HG02884 (cell line): ENCODE measurements around the gene CCDC50.

Experiments used
- ATAC-seq: cut with Tn5 transposase; IDR thresholded peaks from one replicate; pipeline ENCODE4 v1.9.1; 2021; ENCODE audit warnings: mild to moderate bottlenecking, moderate library complexity; ENCODE audit not compliant: unreplicated experiment

CCDC50 gene

DNA sequence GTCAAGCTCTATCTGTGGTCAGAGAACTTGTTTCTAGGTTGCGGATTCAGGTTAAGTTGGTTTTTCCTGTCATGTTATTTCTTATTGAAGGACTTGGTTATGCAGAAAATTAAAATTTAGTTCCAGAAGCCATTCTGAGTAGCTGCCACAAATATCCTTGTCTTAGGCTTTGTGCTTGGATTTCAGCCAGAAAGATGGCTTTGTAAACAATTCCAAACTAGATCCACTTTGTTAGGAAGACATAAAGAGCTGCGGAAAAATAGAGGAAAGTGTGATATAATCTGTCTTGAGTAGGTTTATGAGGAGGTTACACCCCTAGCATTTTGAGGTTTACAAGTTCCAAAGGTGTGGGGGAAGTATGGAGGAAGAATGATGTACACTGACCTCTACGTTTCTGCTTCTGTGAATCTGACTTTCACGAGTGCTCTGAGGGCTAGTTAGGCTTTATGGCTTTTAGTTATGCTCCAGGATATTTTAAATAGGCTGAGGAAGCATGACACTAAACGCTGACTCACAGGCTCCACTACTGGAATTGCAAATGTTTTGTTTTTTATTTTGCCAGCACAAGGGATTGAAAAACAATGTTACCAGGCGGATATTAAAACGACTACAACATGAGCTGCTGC is 47.4 kb downstream of the CCDC50 start:
- no peak for ATAC-seq

DNA sequence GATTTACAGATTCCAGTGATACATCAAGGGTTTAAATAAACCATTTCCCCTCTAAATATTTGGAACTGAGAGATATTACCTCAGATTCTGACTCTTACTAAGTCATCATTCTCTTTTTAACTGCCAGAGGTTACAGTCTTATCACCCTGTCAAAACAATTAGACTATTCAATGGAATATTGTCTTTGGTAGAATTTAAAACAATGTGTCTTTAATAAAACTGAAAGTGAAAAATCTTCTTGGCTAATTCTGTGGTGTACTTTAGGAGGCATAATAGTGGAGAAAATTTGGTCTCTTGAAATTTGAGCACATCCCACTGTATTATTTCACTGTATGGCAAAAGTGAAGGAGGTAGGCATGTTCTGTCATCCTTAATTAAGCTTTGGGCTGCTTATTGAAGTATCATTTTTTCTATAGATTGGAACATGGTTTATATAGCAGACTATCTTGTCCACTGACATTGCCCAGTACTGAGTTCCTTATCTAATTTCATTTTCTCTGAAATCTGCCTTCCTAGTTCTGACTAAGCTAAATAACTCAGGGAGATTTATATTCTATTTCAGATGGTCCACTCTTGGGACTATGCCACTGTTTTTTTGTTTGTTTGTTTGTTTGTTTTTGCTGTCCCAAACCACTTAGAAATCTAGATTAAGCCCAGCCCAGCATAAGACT is 49.1 kb downstream of the CCDC50 start:
- no peak for ATAC-seq

DNA sequence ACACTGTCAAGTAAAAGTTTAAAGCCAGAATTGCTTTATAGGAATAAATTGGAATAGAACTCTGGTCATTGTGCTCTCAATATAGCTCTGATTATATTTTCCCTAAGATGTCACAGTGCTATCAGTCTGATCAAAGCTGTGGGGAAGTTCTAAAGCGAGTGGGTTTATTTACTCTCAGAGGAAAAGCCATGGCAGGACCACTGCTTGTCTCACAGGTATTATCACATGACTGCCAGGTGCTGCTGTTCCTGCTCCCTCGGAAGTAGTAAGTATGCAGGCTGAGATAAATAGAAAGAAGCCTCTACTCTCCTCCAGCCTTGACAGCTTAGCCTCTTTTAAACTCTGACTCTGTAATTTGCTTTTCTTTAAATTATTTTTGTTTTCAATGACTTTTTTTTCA is 50.3 kb downstream of the CCDC50 start:
- ATAC-seq, result no peak

DNA sequence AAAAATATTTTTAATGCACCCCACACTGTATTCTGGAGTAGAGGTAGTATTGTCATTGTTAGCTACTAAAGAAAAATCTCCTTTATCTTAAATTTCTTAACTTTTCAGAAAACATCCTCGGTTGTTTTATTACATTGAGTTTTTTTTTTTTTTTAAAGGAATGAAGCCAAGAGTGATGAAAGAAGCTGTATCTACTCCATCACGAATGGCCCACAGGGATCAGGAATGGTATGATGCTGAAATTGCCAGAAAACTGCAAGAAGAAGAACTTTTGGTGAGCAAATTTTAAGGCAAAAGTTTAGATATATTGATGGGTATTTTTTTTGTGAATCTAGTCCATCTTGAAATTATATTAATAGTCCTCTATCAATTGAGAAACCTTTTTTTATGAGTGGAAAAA is 50.8 kb downstream of the CCDC50 start:
- no peak for ATAC-seq

DNA sequence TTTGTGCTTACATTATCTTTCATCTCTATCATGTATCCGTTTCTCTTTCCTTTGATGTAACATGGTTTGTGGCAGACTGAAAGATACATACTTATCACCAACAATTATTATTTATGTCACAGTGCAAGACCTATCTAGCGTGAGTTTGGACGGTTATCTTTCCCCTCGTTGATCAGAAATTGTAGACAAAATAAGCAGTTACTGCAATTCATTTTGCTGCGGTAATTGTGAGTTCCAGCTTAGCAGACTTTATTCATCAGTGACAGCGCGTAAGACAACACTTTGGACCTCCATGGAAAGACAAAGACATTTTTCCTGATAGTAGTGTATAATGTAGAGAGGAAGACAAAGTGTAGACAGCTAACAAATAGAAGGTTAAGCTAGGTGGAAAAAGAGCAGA is 52.1 kb downstream of the CCDC50 start:
- ATAC-seq, result no peak

DNA sequence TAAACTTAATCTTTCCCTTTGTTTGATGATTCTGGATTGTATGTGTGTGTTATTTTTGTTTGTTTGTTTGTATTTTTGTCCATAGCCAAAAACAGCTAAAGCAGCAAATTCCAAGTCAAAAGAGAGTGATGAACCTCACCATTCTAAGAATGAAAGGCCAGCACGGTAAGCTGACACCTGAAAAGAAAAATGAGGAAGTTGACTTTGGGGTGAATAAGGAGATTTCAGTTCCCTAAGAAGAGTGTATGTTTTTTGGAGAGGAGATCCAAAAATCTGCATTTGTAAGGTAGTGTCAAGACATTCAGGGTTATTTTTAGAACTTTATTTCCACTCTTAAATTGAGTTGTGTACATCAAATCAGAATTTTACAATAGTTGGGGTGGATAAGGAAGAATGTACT is 53.5 kb downstream of the CCDC50 start:
- no peak for ATAC-seq

DNA sequence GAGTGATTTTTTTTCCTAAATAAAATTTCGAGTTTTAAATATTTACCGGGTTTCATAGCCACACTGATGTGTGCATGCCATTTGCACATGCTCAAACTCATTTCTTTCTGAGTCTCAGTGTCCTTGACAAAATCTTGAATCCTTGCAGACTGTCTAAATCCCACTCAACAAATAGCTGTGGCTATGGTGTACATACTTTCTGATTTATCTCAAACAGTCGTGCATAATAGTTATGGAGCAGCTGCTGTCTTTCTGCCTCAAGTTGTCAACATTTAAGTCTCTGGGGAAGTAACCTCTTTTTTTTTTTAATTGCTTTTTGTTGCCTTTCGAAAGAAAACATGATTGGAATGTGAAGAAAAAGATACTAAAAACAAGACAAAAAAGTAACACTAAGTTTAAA is 53.9 kb downstream of the CCDC50 start:
- ATAC-seq, result no peak

DNA sequence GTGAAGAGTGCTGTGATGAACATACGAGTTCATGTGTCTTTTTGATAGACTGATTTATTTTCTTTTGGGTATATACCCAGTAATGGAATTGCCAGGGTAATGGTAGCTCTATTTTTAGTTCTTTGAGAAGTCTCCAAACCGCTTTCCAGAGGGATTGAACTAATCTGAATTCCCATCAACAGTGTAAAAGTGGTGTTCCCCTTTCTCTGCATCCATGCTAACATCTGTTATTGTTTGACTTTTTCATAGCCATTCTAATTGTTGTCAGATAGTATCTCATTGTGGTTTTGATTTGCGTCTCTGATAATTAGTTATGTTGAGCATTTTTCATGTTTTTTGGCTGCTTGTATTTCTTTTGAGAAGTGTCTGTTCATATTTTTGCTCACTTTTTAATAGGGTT is 55.9 kb downstream of the CCDC50 start:
- no peak for ATAC-seq

DNA sequence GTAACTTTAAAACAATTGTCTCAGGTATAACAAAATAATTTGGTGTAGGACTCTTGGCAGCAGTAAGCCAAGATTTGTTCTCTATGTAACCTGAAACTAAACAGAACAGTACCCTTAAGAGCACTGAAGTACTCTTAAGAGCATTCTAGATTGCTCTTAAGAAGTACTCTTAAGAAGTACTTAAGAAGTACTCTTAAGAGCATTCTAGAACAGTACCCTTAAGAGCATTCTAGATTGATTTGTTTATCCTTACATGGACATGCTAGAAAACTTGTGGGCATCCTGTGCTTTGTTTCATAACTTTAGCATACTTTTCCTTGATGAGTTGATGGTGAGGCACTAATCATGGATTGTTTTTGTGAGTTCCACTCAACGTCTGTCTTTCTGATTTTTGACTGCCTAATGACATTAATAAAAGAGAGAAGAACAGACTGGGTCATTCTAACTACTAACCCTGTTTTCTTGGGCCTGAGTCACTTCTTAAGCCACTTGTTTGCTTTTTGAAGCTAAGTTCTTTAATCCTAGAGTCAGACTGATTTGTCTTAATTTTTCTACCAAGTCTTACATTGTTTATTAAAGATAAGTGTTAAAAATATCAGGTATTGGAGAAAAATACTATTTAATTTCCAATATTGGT is 58.4 kb downstream of the CCDC50 start:
- ATAC-seq, result no peak

DNA sequence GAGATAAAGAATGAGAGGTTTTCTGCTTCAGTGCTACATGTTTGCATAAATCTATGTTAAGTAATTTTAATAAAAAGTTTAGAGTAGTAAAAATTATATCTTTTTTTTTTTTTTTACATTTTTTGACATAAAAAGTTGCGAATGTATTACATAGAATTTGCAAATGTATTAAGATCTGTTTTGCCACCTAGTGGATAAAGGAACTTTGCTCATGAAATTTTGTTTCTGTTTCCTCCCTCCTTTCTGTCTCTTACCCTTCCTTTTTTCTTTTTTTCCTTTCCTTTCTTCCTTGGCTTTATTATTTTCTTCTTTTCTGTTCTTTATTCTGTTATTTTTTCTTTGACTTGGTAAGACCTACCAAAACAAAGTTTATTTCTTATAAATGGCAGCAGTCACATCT is 59.6 kb downstream of the CCDC50 start:
- no peak for ATAC-seq

DNA sequence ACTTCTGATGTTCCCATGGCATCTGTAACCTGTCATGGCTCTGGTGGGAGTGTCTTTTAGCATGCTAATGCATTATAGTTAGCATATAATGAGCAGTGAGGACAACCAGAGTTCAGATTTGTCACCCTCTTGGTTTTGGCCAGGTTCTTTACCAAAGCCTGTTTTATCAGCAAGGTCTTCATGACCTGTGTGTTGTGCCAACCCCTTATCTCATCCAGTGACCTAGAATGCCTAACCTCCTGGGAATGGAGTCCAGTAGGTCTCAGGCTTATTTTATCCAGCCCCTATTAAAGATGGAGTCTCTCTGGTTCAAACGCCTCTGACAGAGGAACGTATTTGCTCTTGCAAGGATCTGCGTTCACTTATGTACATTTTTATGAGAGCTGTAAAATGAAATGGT is 61.4 kb downstream of the CCDC50 start:
- ATAC-seq, result no peak

DNA sequence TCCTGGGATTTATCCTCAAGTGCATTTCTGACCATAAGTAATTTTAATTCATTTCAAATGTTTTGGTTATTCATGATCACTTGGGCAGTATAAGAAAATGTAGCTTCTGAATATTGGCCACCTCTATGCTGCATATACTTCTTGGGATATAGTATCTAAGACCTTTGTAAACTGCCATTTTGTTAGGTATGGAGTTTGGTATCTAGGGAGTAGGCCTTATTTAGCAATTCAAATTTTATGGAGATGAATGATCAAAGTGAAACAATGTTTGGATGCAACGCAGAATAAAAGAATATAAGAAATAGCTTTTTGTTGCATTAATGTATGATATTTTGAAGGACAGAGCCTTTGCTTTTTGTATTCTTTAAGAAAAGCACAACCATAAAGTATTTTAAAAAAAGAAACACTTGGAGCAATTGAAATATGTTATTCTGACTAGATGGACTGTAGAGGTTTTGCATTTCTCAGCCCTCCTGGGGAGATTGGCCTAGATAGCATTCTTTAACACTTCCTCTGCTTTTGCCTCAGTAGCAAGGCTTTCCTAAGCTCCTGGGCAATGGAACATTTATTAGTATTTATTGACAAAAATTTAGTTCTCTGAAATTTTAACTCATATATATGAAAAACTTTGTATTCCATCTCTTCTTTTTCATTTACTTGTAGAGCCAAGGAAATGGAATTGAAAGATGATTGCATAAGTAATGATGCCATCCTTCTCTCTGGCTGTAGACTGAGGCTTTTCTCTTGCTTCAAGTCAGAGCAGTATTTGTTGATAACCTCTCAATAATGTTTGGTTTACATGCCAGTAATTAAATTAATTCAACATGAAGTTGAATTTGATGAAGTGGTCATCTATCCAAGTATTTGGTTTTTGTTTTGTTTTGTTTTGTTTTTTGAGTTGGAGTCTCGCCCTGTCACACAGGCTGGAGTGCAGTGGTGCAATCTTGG is 62.9 kb downstream of the CCDC50 start:
- no peak for ATAC-seq

DNA sequence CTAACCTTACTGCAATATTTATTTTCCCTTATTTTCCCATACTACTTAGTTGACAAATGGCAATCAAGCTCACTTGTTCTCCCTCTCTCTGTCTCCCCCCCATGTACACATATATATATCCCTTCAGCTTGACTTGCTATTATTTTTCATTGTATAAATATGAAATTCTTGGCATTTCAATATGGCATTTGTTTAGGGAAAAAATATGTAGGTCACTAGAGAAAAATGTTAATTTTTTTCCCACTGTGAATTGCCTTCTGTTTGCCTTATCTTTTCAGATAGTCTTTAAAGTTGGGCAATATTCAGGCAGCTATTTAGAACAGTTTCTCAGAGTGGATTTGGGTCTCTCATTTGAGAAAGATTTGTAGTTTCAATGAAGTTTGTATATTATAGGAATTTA is 64.0 kb downstream of the CCDC50 start:
- no peak for ATAC-seq

DNA sequence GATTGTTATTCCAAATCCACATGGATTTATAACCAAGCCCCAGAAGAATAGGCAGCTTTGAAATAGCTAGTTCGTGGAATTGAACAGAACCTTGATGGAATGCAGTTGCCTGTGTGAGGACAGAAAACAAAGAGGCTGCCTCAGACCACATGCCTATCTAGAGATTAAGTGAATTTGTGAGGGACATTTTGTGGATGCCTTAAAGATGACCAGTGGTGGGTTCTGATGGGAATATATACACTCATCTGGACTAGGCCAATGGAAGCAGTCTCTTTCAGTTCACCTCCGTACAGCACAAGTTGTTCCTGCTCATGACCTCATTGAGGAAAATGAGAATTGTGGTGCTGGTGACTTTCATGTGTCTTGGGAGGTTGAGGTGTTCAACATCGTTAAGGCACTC is 68.6 kb downstream of the CCDC50 start:
- ATAC-seq, result no peak

DNA sequence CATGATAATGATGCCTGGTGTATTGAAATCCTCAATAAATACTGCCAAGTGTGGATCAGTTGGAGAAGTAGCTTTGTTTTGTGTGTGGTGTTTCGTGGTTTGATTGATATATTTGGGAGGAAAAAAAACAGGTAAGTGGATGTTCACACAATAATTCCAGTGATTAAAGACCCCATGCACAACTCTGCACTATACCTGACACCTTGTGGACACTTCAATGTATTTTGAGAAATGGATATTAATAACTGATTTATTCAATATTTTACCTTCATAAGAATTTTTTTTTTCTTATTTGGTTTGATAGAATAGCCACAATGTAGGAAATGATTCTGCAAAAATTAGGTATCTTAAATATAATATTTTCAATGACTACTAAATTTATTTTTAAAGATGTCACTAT is 69.4 kb downstream of the CCDC50 start:
- no peak for ATAC-seq

DNA sequence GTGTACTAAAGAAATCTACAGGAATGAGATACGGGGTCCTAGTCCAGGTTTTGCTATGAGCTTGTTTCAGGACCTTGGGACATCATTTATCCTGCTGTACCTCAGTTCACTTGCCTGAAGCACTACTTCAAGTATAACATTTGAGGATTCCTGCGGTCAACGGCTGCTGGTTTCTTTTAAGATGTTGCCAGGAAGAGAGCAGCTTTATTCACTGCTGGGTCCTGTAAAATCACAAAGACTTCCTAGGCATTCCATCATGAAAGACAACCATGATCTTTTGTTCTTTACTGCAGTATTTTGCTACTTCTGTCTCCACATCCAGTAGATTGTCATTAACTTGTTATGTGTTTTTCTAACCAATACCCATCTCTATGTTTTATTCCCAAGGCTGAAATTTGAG is 70.7 kb downstream of the CCDC50 start:
- ATAC-seq, result no peak

DNA sequence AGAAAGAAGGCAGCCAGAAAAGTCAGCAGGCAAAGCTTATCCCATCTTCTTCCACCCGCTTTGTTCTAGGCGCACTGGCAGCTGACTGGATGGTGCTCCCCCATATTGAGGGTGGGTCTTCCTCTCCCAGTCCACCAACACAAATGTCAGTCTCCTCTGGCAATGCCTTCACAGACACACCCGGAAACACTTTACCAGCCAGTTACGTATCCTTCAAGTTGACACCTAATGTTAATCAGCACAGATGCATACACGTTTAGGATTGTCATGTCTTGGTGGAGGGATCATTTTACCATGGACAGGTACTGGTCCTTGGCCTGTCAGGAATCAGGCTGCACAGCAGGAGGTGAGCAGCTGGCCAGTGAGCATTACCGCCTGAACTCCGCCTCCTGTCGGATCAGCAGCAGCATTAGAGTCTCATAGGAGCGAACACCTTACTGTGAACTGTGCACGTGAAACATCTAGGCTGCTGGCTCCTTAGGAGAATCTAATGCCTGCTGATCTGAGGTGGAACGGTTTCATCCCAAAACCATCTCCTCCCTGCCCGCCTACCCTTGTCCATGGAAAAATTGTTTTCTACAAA is 72.7 kb downstream of the CCDC50 start:
- ATAC-seq, result no peak

DNA sequence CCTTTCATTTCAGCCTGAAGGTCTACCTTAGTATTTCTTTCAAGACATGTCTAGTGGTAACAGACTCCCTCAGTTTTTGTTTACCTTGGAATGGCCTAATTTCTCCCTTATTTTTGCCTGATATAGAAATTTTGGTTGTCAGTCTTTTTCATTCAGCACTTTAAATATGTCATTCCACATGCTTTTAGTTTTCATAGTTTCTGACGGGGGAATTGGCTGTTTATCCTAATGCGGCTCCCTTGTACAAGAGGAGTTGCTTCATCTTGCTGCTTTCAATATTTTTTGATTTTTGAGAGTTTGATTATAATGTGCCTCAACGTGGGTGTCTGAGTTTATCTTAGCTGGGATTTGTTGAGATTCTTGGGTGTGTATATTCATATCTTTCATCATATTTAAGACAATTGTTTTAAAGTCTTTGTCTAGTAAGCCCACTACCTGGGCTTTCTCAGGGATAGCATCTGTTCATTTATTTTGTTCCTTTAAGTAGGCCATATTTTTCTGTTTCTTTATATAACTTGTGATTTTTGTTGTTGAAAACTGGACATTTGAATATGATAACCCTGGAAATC is 80.7 kb downstream of the CCDC50 start:
- ATAC-seq, result no peak

DNA sequence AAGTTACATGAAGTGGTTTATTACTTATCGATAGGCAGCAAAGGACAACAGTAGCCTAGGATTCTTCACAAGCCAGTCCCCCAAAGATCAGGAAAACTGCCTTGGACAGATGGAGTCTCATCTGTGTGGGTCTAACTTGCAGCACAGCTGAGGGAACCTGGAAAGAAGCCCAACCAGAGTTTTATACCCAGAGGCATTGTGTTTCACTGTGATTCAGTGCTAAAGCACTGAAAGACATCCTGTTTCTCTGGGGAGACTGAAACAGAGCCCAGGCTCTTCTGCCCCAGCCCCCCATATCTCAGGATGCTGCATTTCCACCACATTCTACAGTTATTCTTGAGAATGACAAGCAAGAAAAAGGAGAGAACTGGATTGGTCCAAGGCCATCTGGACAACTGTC is 83.6 kb downstream of the CCDC50 start:
- no peak for ATAC-seq

DNA sequence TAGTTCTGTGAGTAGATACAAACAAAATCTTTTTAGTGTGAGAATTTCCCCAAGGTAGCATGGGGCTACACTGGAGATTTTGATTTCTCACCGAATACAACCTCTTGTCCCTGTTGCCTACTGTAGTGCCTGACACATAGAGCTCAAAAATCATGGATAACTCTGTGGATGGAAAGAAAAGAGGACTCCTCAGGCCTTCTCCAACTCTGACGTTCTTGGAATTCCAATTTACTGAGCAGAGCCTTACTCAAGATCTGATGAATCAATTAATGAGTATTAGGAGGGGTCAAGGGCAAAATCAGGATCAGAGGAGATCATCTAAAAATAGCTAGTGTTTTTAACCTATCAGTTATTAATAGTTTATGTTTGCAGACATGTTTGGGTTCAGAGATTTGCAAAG is 85.1 kb downstream of the CCDC50 start:
- ATAC-seq, result no peak

DNA sequence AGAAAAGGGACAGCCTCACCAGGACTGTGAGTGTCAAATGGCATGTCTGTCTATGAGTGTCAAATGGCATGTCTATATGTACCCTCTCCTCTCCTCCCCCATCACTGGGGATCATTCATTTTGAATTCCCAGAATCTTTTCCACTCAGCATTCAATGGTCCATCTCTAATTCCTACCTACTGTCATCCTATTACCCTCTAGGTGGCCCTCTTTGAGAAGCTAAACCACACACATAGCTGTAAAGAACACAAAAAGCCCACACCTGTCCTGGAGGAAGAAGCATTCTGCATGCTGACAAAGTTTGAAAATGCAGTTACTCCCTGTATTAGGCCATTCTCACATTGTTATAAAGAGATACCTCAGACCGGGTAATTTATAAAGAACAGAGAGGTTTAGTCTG is 85.5 kb downstream of the CCDC50 start:
- no peak for ATAC-seq
